Uterus (tissue), 2 donors: ENCODE measurements around the gene MTHFD2L.

Experiments used
- CTCF ChIP-seq, 4 experiments: fragments of 200-600 bp in 2 of 4; fragments of 450-650 bp in 2 of 4; sonication (generic) in 2 of 4; IDR thresholded peaks; one replicate each; pipeline ENCODE4 v1.5.1; 2016 to 2019; ENCODE audit warnings: antibody characterized with exemption in 4 of 4, mild to moderate bottlenecking in 2 of 4, moderate library complexity in 1 of 4
- POLR2A ChIP-seq, 2 donors: fragments of 450-650 bp; IDR thresholded peaks; one replicate each; pipeline ENCODE4 v1.6.1; 2016; ENCODE audit warnings: antibody characterized with exemption in 2 of 2, mild to moderate bottlenecking in 1 of 2, moderate library complexity in 1 of 2

- TF ChIP-seq CTCF (IDR thresholded peaks at IDR 0.05) = no peak
- no peak for TF ChIP-seq POLR2A (IDR thresholded peaks at IDR 0.05)
Measured at GRCh38 chr4:74320559-74321118, 162.7 kb downstream of the MTHFD2L start.
